IMR-90 (cell line): ENCODE measurements around the gene EFCAB3. TPM values are rescaled to one million over a fixed set of nuclear protein-coding genes. Genes with fewer than 3 reads are reported as not detected.
"Not testable (repeated sequence)": the region's sequence is repeated elsewhere in the genome, so short reads cannot be mapped to it uniquely, and the experiment has no call there.

Experiments used
- ATAC-seq: fragments of 200-7000 bp; cut with Tn5 transposase; 2 replicates; pipeline ENCODE4 v1.9.1; 2020; ENCODE audit warnings: low read depth, mild to moderate bottlenecking, moderate library complexity
- BruUV-seq: library from RNA; stranded (reverse); fragments of 400-500 nt; replicated peaks from 2 replicates; lab custom pipeline; 2021; lab: Mats Ljungman, UMichigan
- CTCF ChIA-PET: fragments of 300-600 bp; formaldehyde crosslinking; extraction: SDS; loops from one replicate; lab custom pipeline; 2021; ENCODE audit warnings: antibody characterized with exemption; lab: Yijun Ruan, JAX
- POLR2A ChIA-PET: fragments of 300-600 bp; sonication (Branson Sonifier 250); formaldehyde crosslinking; loops from one replicate; lab custom pipeline; 2022; ENCODE audit warnings: antibody characterized with exemption; ENCODE audit not compliant: unreplicated experiment; lab: Charles Lee
- DNase-seq: peaks from one replicate; pipeline ENCODE4 v3.0.0; 2013
- H2AFZ ChIP-seq: replicated peaks from 2 replicates; pipeline ENCODE3; 2013; ENCODE audit warnings: low read length, mild to moderate bottlenecking; ENCODE audit not compliant: poor library complexity
- H2AK5ac ChIP-seq: 2 replicates; pipeline ENCODE4 v1.6.1; 2013; ENCODE audit warnings: low read depth, low read length, inconsistent platforms
- H2AK9ac ChIP-seq: replicated peaks from 2 replicates; pipeline ENCODE3; 2013; ENCODE audit warnings: mild to moderate bottlenecking, low read depth, low read length, moderate library complexity; ENCODE audit not compliant: poor library complexity
- H2BK120ac ChIP-seq: 2 replicates; pipeline ENCODE4 v1.6.1; 2013; ENCODE audit warnings: low read depth, low read length, inconsistent platforms
- H2BK15ac ChIP-seq: 3 replicates; pipeline ENCODE4 v1.6.1; 2013; ENCODE audit warnings: low read depth, low read length, inconsistent platforms
- H2BK20ac ChIP-seq: 2 replicates; pipeline ENCODE4 v1.6.1; 2013; ENCODE audit warnings: low read depth, mild to moderate bottlenecking, inconsistent platforms, low read length, moderate library complexity
- H2BK5ac ChIP-seq: 2 replicates; pipeline ENCODE4 v1.6.1; 2013; ENCODE audit warnings: mild to moderate bottlenecking, low read depth, low read length, inconsistent platforms; ENCODE audit not compliant: poor library complexity, severe bottlenecking
- H3K14ac ChIP-seq: replicated peaks from 2 replicates; pipeline ENCODE4 v1.6.1; 2013; ENCODE audit warnings: low read depth, low read length, inconsistent platforms
- H3K18ac ChIP-seq: 2 replicates; pipeline ENCODE4 v1.6.1; 2013; ENCODE audit warnings: low read depth, low read length, control low read depth
- H3K23ac ChIP-seq: 2 replicates; pipeline ENCODE4 v1.6.1; 2013; ENCODE audit warnings: low read depth, low read length, inconsistent platforms
- H3K27ac ChIP-seq: 2 replicates; pipeline ENCODE4 v1.5.1; 2013; ENCODE audit warnings: mild to moderate bottlenecking, control low read depth, low read length; ENCODE audit not compliant: insufficient read depth
- H3K27me3 ChIP-seq: 2 replicates; pipeline ENCODE4 v1.6.1; 2013; ENCODE audit warnings: low read length; ENCODE audit not compliant: control insufficient read depth, insufficient read depth
- H3K36me3 ChIP-seq: 2 replicates; pipeline ENCODE4 v1.6.1; 2013; ENCODE audit warnings: low read length, mixed read lengths; ENCODE audit not compliant: control insufficient read depth, insufficient read depth
- H3K4ac ChIP-seq: 2 replicates; pipeline ENCODE4 v1.6.1; 2013; ENCODE audit warnings: low read depth, low read length, inconsistent platforms
- H3K4me1 ChIP-seq: 2 replicates; pipeline ENCODE4 v1.6.1; 2013; ENCODE audit warnings: low read length, mixed read lengths; ENCODE audit not compliant: control insufficient read depth, insufficient read depth
- H3K4me2 ChIP-seq: 2 replicates; pipeline ENCODE4 v1.6.1; 2013; ENCODE audit warnings: low read depth, mild to moderate bottlenecking, control low read depth, low read length, moderate library complexity
- H3K4me3 ChIP-seq: 2 replicates; pipeline ENCODE4 v1.5.1; 2013; ENCODE audit warnings: low read depth, mild to moderate bottlenecking, control low read depth, low read length, moderate library complexity; ENCODE audit not compliant: insufficient read depth
- H3K56ac ChIP-seq: 2 replicates; pipeline ENCODE4 v1.6.1; 2013; ENCODE audit warnings: low read length, inconsistent platforms; ENCODE audit not compliant: insufficient read depth; ENCODE audit errors: extremely low read depth
- H3K79me1 ChIP-seq, 2 experiments: 2 replicates each; pipeline ENCODE4 v1.6.1; 2013; ENCODE audit warnings: low read length in 2 of 2, inconsistent platforms in 1 of 2, low read depth in 1 of 2
- H3K9ac ChIP-seq: 2 replicates; pipeline ENCODE4 v1.6.1; 2013; ENCODE audit warnings: low read depth, low read length, control low read depth
- H3K9me1 ChIP-seq: 2 replicates; pipeline ENCODE4 v1.6.1; 2013; ENCODE audit warnings: low read length, inconsistent platforms; ENCODE audit not compliant: insufficient read depth
- H3K9me3 ChIP-seq: 2 replicates; pipeline ENCODE4 v1.6.1; 2013; ENCODE audit warnings: low read length; ENCODE audit not compliant: control insufficient read depth, insufficient read depth
- H4K20me1 ChIP-seq: 2 replicates; pipeline ENCODE4 v1.6.1; 2013; ENCODE audit warnings: low read length, inconsistent platforms; ENCODE audit not compliant: insufficient read depth
- H4K5ac ChIP-seq: 2 replicates; pipeline ENCODE4 v1.6.1; 2013; ENCODE audit warnings: mild to moderate bottlenecking, low read depth, low read length, control low read depth
- H4K8ac ChIP-seq, 2 experiments: 2 replicates each; pipeline ENCODE4 v1.6.1; 2013; ENCODE audit warnings: low read depth in 2 of 2, low read length in 2 of 2, control low read depth in 1 of 2, inconsistent platforms in 1 of 2
- H4K91ac ChIP-seq: 2 replicates; pipeline ENCODE4 v1.6.1; 2013; ENCODE audit warnings: low read depth, low read length, inconsistent platforms; ENCODE audit not compliant: insufficient read depth
- WGBS, 2 experiments: methylation state at CpG; one replicate each; pipeline versions ENCODE4 v1.1.5 to v1.1.7; 2013; ENCODE audit warnings: missing lambda C conversion rate in 2 of 2; ENCODE audit not compliant: insufficient read length in 1 of 2; ENCODE audit errors: extremely low coverage in 2 of 2; 5-methylcytosine and 5-hydroxymethylcytosine counted together
- dilution Hi-C: fragments of 300-500 bp; cut with HindIII; formaldehyde crosslinking; loops from one replicate; pipeline ENCODE4 v1.14.3; 2018; ENCODE audit warnings: low sequenced_read_pairs; ENCODE audit not compliant: unreplicated experiment
- in situ Hi-C: fragments of 300-500 bp; cut with MboI; formaldehyde crosslinking; loops from 3 replicates; pipeline ENCODE4 v1.14.3; 2019; ENCODE audit warnings: low sequenced_read_pairs, inconsistent platforms, mixed read lengths
- intact Hi-C: fragments of 100-400 bp; cut with micrococcal nuclease; formaldehyde crosslinking; loops from 2 replicates; pipeline ENCODE4 v1.10.0; 2022
- polyA plus RNA-seq, 3 experiments: library from polyadenylated mRNA; depleted of rRNA; stranded (reverse); fragments of >200 nt; gene quantifications; 2 replicates each; pipeline ENCODE4 v1.2.3, GENCODE V29; 2012; ENCODE audit warnings: low replicate concordance in 1 of 3
- total RNA-seq: library from RNA; depleted of rRNA; stranded (reverse); fragments of >200 nt; gene quantifications from 2 replicates; pipeline ENCODE4 v1.2.3, GENCODE V29; 2012

Gene EFCAB3
- total and polyA plus RNA-seq, 2 of the 4 experiments (the other 2 are of a cell fraction) = not detected

GRCh38 chr17:62413090-62413489, 32.7 kb downstream of the EFCAB3 start:
- no CpG with 5 or more reads among the region's 1 CpG for WGBS, 2 experiments

More at GRCh38 chr17:62413090-62413489, 32.7 kb downstream of the EFCAB3 start:
- H3K14ac ChIP-seq, H2AK5ac ChIP-seq, H4K5ac ChIP-seq, H4K91ac ChIP-seq, H2BK5ac ChIP-seq, H2BK15ac ChIP-seq, H3K4me2 ChIP-seq, H2BK20ac ChIP-seq, H3K9me3 ChIP-seq, H3K36me3 ChIP-seq, H3K79me1 ChIP-seq, dilution Hi-C loops, H4K8ac ChIP-seq, ATAC-seq, H3K9me1 ChIP-seq, H3K23ac ChIP-seq, H3K9ac ChIP-seq, POLR2A ChIA-PET, intact Hi-C loops, H3K4ac ChIP-seq, H2BK120ac ChIP-seq, CTCF ChIA-PET, DNase-seq, H2AFZ ChIP-seq, in situ Hi-C loops, H3K4me1 ChIP-seq, H2AK9ac ChIP-seq, H4K20me1 ChIP-seq, H3K18ac ChIP-seq, H3K56ac ChIP-seq, H3K27ac ChIP-seq, BruUV-seq, H3K4me3 ChIP-seq, H3K27me3 ChIP-seq: not testable (repeated sequence)
